HEK293 (cell line): ENCODE results near the gene SNAP47.

Source experiments
- CTCF ChIA-PET: fragments of 350-600 bp; formaldehyde crosslinking; extraction: SDS; loops from one replicate; lab custom pipeline; 2021; ENCODE audit warnings: antibody characterized with exemption; lab: Yijun Ruan, JAX
- POLR2A ChIA-PET: fragments of 300-600 bp; formaldehyde crosslinking; extraction: SDS; loops from one replicate; lab custom pipeline; 2020; ENCODE audit warnings: antibody characterized with exemption, inconsistent platforms; lab: Yijun Ruan, JAX
- H3K27ac ChIP-seq: fragments of 200-500 bp; sonication (Bioruptor generic); 2 replicates; pipeline ENCODE4 v1.5.1; 2014; ENCODE audit warnings: low read depth, low read length, control low read depth, inconsistent platforms; ENCODE audit errors: extremely low read depth
- H3K36me3 ChIP-seq, 2 experiments: fragments of 200-500 bp in 1 of 2; sonication (Bioruptor generic) in 1 of 2; 1 replicate in 1 of 2; 2 replicates in 1 of 2; pipeline ENCODE4 v1.5.1; 2014 to 2017; ENCODE audit warnings: inconsistent platforms in 2 of 2, low read length in 2 of 2; ENCODE audit not compliant: control insufficient read depth in 2 of 2, insufficient read depth in 1 of 2
- H3K4me1 ChIP-seq: fragments of 200-500 bp; sonication (Bioruptor generic); 2 replicates; pipeline ENCODE4 v1.5.1; 2014; ENCODE audit warnings: mild to moderate bottlenecking, low read length, inconsistent platforms; ENCODE audit not compliant: control insufficient read depth, insufficient read depth
- H3K4me3 ChIP-seq: 2 replicates; pipeline ENCODE4 v1.5.1; 2011; ENCODE audit warnings: low read depth, mild to moderate bottlenecking, control low read depth, low read length, moderate library complexity
- H3K9me3 ChIP-seq: fragments of 200-500 bp; sonication (Bioruptor generic); 2 replicates; pipeline ENCODE4 v1.5.1; 2014; ENCODE audit warnings: low read depth, low read length, inconsistent platforms; ENCODE audit not compliant: control insufficient read depth, insufficient read depth
- GLIS1 ChIP-seq: fragments of 450-650 bp; formaldehyde crosslinking; IDR thresholded peaks from 2 replicates; pipeline ENCODE4 v1.5.1; 2016; ENCODE audit warnings: missing biosample characterization, missing genetic modification characterization
- IKZF3 ChIP-seq: fragments of 450-650 bp; IDR thresholded peaks from 2 replicates; pipeline ENCODE4 v1.5.0; 2018; ENCODE audit warnings: missing biosample characterization, mild to moderate bottlenecking, missing genetic modification characterization, moderate library complexity
- KLF10 ChIP-seq: fragments of 450-650 bp; IDR thresholded peaks from 2 replicates; pipeline ENCODE4 v1.5.1; 2018; ENCODE audit warnings: missing biosample characterization, mild to moderate bottlenecking, missing genetic modification characterization
- SP3 ChIP-seq: fragments of 450-650 bp; formaldehyde crosslinking; IDR thresholded peaks from 2 replicates; pipeline ENCODE4 v1.5.1; 2016; ENCODE audit warnings: missing biosample characterization, missing genetic modification characterization
- ZNF155 ChIP-seq: fragments of 450-650 bp; formaldehyde crosslinking; IDR thresholded peaks from 2 replicates; pipeline ENCODE4 v1.5.1; 2016; ENCODE audit warnings: missing biosample characterization, missing genetic modification characterization
- ZNF266 ChIP-seq: fragments of 450-650 bp; formaldehyde crosslinking; IDR thresholded peaks from 2 replicates; pipeline ENCODE4 v1.5.1; 2016; ENCODE audit warnings: missing biosample characterization, missing genetic modification characterization, low read depth
- ZNF274 ChIP-seq, 2 experiments: fragments of 200-500 bp in 1 of 2; fragments of 450-650 bp in 1 of 2; sonication (Bioruptor generic) in 1 of 2; formaldehyde crosslinking in 1 of 2; IDR thresholded peaks; 2 replicates each; pipeline versions ENCODE4 v1.5.1 to v1.6.1; 2014 to 2016; ENCODE audit warnings: borderline replicate concordance in 1 of 2, inconsistent platforms in 1 of 2, low read length in 1 of 2, missing biosample characterization in 1 of 2, missing genetic modification characterization in 1 of 2
- ZNF341 ChIP-seq: fragments of 450-650 bp; formaldehyde crosslinking; IDR thresholded peaks from 2 replicates; pipeline ENCODE4; 2016; ENCODE audit warnings: low read depth, missing biosample characterization, missing genetic modification characterization
- ZNF354C ChIP-seq: fragments of 450-650 bp; formaldehyde crosslinking; IDR thresholded peaks from 2 replicates; pipeline ENCODE4 v1.5.1; 2016; ENCODE audit warnings: missing biosample characterization, missing genetic modification characterization, low read depth, borderline replicate concordance
- ZNF394 ChIP-seq: fragments of 450-650 bp; formaldehyde crosslinking; IDR thresholded peaks from 2 replicates; pipeline ENCODE4 v1.5.1; 2016; ENCODE audit warnings: missing biosample characterization, missing genetic modification characterization, mild to moderate bottlenecking, moderate library complexity, borderline replicate concordance
- ZNF433 ChIP-seq: fragments of 450-650 bp; formaldehyde crosslinking; IDR thresholded peaks from 2 replicates; pipeline ENCODE4 v1.5.1; 2016; ENCODE audit warnings: missing biosample characterization, missing genetic modification characterization, low read depth
- ZNF610 ChIP-seq: fragments of 450-650 bp; formaldehyde crosslinking; IDR thresholded peaks from 2 replicates; pipeline ENCODE4 v1.5.1; 2016; ENCODE audit warnings: missing biosample characterization, missing genetic modification characterization, borderline replicate concordance
- ZNF768 ChIP-seq: fragments of 450-650 bp; formaldehyde crosslinking; IDR thresholded peaks from 2 replicates; pipeline ENCODE4 v1.5.1; 2018; ENCODE audit warnings: missing biosample characterization, mild to moderate bottlenecking, missing genetic modification characterization
- TF ChIP-seq, protein P1 (sequence below): fragments of 450-650 bp; formaldehyde crosslinking; IDR thresholded peaks from 2 replicates; pipeline ENCODE4 v1.5.1; 2016; ENCODE audit warnings: missing biosample characterization, missing genetic modification characterization
- TF ChIP-seq, protein P2 (sequence below): fragments of 450-650 bp; formaldehyde crosslinking; IDR thresholded peaks from 2 replicates; pipeline ENCODE4 v1.5.1; 2016; ENCODE audit warnings: missing biosample characterization, missing genetic modification characterization, borderline replicate concordance
- TF ChIP-seq, protein P3 (sequence below): fragments of 450-650 bp; formaldehyde crosslinking; IDR thresholded peaks from 2 replicates; pipeline ENCODE4 v1.5.1; 2016; ENCODE audit warnings: missing biosample characterization, missing genetic modification characterization

The SNAP47 gene

DNA sequence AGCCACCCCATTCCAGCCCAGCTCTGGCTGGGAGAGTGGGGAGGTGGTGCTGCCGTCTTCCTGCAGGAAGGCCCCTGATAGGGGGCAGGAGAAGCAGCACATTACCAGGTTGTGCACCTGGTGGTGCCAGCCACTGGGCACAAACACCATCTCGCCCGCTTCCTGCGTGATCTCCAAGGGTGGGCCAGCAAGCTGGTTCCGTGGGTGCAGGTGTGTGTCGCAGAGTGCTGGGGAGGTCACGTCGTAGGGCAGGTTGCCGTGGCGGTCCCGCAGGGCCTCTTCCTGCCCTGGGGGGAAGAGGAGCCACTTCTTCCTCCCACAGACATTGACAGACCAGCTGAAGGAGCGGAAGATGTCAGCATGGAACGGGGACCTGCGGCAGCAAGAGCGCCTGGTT is 1.9 kb upstream of the SNAP47 start:
- H3K9me3 ChIP-seq, result no peaks in the 10 kb centered on the region
- CTCF ChIA-PET, result no interaction called here
- H3K36me3 ChIP-seq, result peaks cover 4 to 37% of the 10 kb centered on the region in 2 experiments; a peak in 2 of 3 replicates
- no peak for TF ChIP-seq ZNF354C (tag by site-specific recombination)
- TF ChIP-seq ZNF155 (tag by site-specific recombination), result no peak
- TF ChIP-seq, protein P1, sequence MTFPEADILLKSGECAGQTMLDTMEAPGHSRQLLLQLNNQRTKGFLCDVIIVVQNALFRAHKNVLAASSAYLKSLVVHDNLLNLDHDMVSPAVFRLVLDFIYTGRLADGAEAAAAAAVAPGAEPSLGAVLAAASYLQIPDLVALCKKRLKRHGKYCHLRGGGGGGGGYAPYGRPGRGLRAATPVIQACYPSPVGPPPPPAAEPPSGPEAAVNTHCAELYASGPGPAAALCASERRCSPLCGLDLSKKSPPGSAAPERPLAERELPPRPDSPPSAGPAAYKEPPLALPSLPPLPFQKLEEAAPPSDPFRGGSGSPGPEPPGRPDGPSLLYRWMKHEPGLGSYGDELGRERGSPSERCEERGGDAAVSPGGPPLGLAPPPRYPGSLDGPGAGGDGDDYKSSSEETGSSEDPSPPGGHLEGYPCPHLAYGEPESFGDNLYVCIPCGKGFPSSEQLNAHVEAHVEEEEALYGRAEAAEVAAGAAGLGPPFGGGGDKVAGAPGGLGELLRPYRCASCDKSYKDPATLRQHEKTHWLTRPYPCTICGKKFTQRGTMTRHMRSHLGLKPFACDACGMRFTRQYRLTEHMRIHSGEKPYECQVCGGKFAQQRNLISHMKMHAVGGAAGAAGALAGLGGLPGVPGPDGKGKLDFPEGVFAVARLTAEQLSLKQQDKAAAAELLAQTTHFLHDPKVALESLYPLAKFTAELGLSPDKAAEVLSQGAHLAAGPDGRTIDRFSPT, result peak; percentile 54; the same call in 1 of the 2 replicates
- H3K4me3 ChIP-seq, result no peak overlapping the region
- peaks cover 24% of the 10 kb centered on the region for H3K4me1 ChIP-seq
- POLR2A ChIA-PET, result interaction anchor here (0.8 to 2.2 kb wide), 2 partner anchors 26 to 55 kb away, joined by 4 to 8 read pairs; no protein-coding TSS in a partner anchor
- no peak overlapping the region for H3K27ac ChIP-seq

DNA sequence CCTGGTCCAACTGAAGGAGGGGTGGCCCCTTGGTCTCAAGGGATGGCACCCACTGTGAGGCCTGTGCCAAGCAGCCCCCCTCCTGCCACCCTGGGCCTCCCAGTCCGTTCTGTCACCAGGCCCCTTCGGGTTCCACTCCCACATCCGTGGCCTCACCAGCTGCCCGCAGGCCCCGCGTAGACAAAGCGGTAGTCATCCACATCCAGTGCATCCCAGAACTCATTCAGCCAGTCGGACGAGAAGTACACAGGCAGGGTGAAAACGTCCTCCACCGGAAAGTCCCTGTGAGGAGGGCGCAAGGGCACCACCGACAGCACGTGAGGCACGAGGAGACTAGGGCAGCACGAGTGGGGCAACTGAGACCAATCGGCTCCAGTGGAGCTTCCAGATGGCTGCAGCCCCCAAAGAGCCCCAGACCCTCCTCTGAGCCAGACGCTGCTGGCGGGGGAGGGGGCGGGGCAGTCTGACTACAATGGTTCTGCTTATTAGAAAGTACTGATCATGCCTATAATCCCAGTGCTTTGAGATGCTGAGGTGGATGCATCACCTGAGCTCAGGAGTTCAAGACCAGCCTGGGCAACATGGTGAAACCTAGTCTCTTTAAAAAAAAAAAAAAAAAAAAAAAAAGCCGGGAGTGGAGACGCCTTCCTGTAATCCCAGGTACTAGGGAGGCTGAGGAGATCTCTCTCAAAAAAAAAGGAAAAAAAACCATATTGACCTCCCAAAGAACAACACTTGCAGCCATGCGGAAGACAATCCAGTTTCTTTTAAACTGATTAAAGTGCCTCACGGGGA is 1.3 kb upstream of the SNAP47 start:
- Histone ChIP-seq H3K27ac (peak overlapping the region; percentile 89; the same call in 1 of the 2 replicates), H3K9me3 (no peaks in the 10 kb centered on the region), H3K4me3 (peak overlapping the region; percentile 75), H3K36me3 (peaks cover 6 to 43% of the 10 kb centered on the region in 2 experiments; a peak in 2 of 3 replicates), H3K4me1 (peaks cover 20% of the 10 kb centered on the region)
- no peak for TF ChIP-seq IKZF3 (tag by site-specific recombination)
- no peak for TF ChIP-seq GLIS1 (tag by site-specific recombination)
- TF ChIP-seq ZNF610 (tag by site-specific recombination), result no peak
- peak; percentile 24; the same call in 1 of the 2 replicates for TF ChIP-seq ZNF341 (tag by site-specific recombination)
- TF ChIP-seq KLF10 (tag by site-specific recombination), result no peak
- TF ChIP-seq, protein P2, sequence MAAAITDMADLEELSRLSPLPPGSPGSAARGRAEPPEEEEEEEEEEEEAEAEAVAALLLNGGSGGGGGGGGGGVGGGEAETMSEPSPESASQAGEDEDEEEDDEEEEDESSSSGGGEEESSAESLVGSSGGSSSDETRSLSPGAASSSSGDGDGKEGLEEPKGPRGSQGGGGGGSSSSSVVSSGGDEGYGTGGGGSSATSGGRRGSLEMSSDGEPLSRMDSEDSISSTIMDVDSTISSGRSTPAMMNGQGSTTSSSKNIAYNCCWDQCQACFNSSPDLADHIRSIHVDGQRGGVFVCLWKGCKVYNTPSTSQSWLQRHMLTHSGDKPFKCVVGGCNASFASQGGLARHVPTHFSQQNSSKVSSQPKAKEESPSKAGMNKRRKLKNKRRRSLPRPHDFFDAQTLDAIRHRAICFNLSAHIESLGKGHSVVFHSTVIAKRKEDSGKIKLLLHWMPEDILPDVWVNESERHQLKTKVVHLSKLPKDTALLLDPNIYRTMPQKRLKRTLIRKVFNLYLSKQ (tag by site-specific recombination), result no peak
- no peak for TF ChIP-seq ZNF274 (IDR thresholded peaks at IDR 0.05; ENCODE audit: low read length)
- no peak for TF ChIP-seq ZNF274 (tag by site-specific recombination; IDR thresholded peaks at IDR 0.05; ENCODE audit: borderline replicate concordance)
- TF ChIP-seq ZNF768 (tag by site-specific recombination), result no peak
- TF ChIP-seq, protein P3, sequence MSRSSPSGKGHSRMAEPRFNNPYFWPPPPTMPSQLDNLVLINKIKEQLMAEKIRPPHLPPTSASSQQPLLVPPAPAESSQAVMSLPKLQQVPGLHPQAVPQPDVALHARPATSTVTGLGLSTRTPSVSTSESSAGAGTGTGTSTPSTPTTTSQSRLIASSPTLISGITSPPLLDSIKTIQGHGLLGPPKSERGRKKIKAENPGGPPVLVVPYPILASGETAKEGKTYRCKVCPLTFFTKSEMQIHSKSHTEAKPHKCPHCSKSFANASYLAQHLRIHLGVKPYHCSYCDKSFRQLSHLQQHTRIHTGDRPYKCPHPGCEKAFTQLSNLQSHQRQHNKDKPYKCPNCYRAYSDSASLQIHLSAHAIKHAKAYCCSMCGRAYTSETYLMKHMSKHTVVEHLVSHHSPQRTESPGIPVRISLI (tag by site-specific recombination), result peak; percentile 75
- no peak for TF ChIP-seq SP3
- TF ChIP-seq ZNF433 (tag by site-specific recombination), result no peak
- CTCF ChIA-PET, result interaction anchor here (0.6 to 1.2 kb wide), 2 partner anchors 30 to 220 kb away, joined by 3 read pairs; no protein-coding TSS in a partner anchor
- POLR2A ChIA-PET, result interaction anchor here (0.6 to 2.2 kb wide), 4 partner anchors 26 to 1613 kb away, joined by 4 to 9 read pairs (median 6); no protein-coding TSS in a partner anchor

DNA sequence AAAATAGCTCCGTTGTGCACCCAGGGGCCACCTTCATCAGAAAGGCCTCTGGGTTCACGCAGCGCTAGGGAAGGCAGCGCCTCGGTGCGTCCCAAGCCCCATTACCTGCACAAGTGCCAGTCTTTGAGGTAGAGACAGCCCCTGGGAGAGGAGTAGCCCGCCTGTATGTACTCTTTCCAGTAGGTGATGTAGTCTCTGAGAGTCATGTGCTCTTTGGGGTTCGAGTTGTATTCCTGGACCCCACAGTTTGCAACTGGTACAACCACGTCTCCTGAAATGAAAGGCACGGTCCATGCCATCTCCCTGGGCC is 734 bp upstream of the SNAP47 start:
- Histone ChIP-seq H3K9me3 (no peaks in the 10 kb centered on the region), H3K4me3 (peak overlapping the region; percentile 75), H3K27ac (peak overlapping the region; percentile 89; the same call in 1 of the 2 replicates), H3K36me3 (peaks cover 6 to 49% of the 10 kb centered on the region in 2 experiments; a peak in 2 of 3 replicates), H3K4me1 (peaks cover 14% of the 10 kb centered on the region; the same call in 1 of the 2 replicates)
- TF ChIP-seq ZNF394 (tag by site-specific recombination), result peak; percentile 77
- TF ChIP-seq ZNF266 (tag by site-specific recombination), result no peak
- ChIA-PET POLR2A (interaction anchor here (0.7 to 2.3 kb wide), 9 partner anchors 10 to 215 kb away, joined by 3 to 8 read pairs (median 5); partner anchors contain the start of genes WNT9A and ZNF678), CTCF (interaction anchor here (0.6 to 1.2 kb wide), 3 partner anchors 26 to 219 kb away, joined by 3 to 4 read pairs (median 3); no protein-coding TSS in a partner anchor)
